Right atrium auricular region (tissue), 2 donors: ENCODE measurements around the gene RHBDD1. TPM values are rescaled to one million over a fixed set of nuclear protein-coding genes. Genes with fewer than 3 reads are reported as not detected.

Source experiments
- DNase-seq: peaks from one replicate; pipeline ENCODE4 v3.0.0-alpha.2; 2019; ENCODE audit warnings: low spot score
- H3K27ac ChIP-seq, 2 donors: fragments of 200-600 bp; sonication (generic); 1 replicate in 1 of 2; 2 replicates in 1 of 2; pipeline ENCODE4 v1.5.1; 2016 to 2019
- H3K27me3 ChIP-seq, 2 donors: fragments of 200-600 bp; sonication (generic); one replicate each; pipeline versions ENCODE4 v1.5.1 to v1.6.0; 2017 to 2019
- H3K36me3 ChIP-seq: fragments of 200-600 bp; sonication (generic); one replicate; pipeline ENCODE4 v1.5.1; 2016
- H3K4me1 ChIP-seq, 2 donors: fragments of 200-600 bp; sonication (generic); one replicate each; pipeline versions ENCODE4 v1.5.1 to v1.6.0; 2017 to 2019
- H3K4me3 ChIP-seq, 2 donors: fragments of 200-600 bp; sonication (generic); 1 replicate in 1 of 2; 2 replicates in 1 of 2; pipeline ENCODE4 v1.5.1; 2017 to 2019; ENCODE audit warnings: mild to moderate bottlenecking in 1 of 2, moderate library complexity in 1 of 2
- H3K9me3 ChIP-seq, 2 donors: fragments of 200-600 bp; sonication (generic); one replicate each; pipeline ENCODE4 v1.5.1; 2019
- CTCF ChIP-seq, 2 donors: fragments of 200-600 bp; sonication (generic); IDR thresholded peaks; one replicate each; pipeline ENCODE4 v1.5.1; 2019; ENCODE audit warnings: antibody characterized with exemption in 2 of 2
- total RNA-seq, 2 donors: library from RNA; depleted of rRNA; stranded (reverse); fragments of >200 nt; gene quantifications; one replicate each; pipeline ENCODE4 v1.1.0, GENCODE V29; 2016

RHBDD1 gene
- total RNA-seq, 2 donors from 2014 or later, result 12.3 to 16.1 TPM

GRCh38 chr2:226890286-226890685, 54.4 kb downstream of the RHBDD1 start:
- peaks cover 0 to 18% of the 10 kb centered on the region in 2 donors for H3K4me1 ChIP-seq
- H3K27me3 ChIP-seq, result no peaks in the 10 kb centered on the region
- H3K9me3 ChIP-seq, result no peaks in the 10 kb centered on the region
- no peaks in the 10 kb centered on the region for H3K36me3 ChIP-seq
- no peak overlapping the region for H3K4me3 ChIP-seq
- H3K27ac ChIP-seq, result no peak overlapping the region
- no peak for DNase-seq
- no peak for TF ChIP-seq CTCF (IDR thresholded peaks at IDR 0.05)

GRCh38 chr2:226891780-226892590, 56.1 kb downstream of the RHBDD1 start:
- Histone ChIP-seq H3K4me3 (no peak overlapping the region), H3K36me3 (no peaks in the 10 kb centered on the region), H3K4me1 (peaks cover 0 to 21% of the 10 kb centered on the region in 2 donors), H3K27me3 (no peaks in the 10 kb centered on the region), H3K9me3 (no peaks in the 10 kb centered on the region), H3K27ac (no peak overlapping the region)
- DNase-seq, result no peak
- no peak for TF ChIP-seq CTCF (IDR thresholded peaks at IDR 0.05)

- H3K27ac ChIP-seq, result no peak overlapping the region
- no peak for DNase-seq
- no peak for TF ChIP-seq CTCF (IDR thresholded peaks at IDR 0.05)
These were observed 56.9 kb downstream of the RHBDD1 start for GRCh38 chr2:226892729-226893128.

GRCh38 chr2:226893216-226893615, 57.4 kb downstream of the RHBDD1 start:
- no peak overlapping the region for H3K27ac ChIP-seq
- H3K27me3 ChIP-seq, result no peaks in the 10 kb centered on the region
- H3K9me3 ChIP-seq, result no peaks in the 10 kb centered on the region
- no peak overlapping the region for H3K4me3 ChIP-seq
- H3K4me1 ChIP-seq, result peaks cover 0 to 21% of the 10 kb centered on the region in 2 donors
- no peaks in the 10 kb centered on the region for H3K36me3 ChIP-seq
- DNase-seq, result no peak
- TF ChIP-seq CTCF (IDR thresholded peaks at IDR 0.05), result no peak

More at GRCh38 chr2:226892729-226893128, 56.9 kb downstream of the RHBDD1 start:
- no peaks in the 10 kb centered on the region for H3K36me3 ChIP-seq
- H3K4me1 ChIP-seq, result peaks cover 0 to 21% of the 10 kb centered on the region in 2 donors
- no peaks in the 10 kb centered on the region for H3K9me3 ChIP-seq
- no peaks in the 10 kb centered on the region for H3K27me3 ChIP-seq
- no peak overlapping the region for H3K4me3 ChIP-seq

- no peak for DNase-seq
- no peaks in the 10 kb centered on the region for H3K36me3 ChIP-seq
- no peak overlapping the region for H3K4me3 ChIP-seq
- no peak for TF ChIP-seq CTCF (IDR thresholded peaks at IDR 0.05)
- H3K27ac ChIP-seq, result no peak overlapping the region
- H3K27me3 ChIP-seq, result no peaks in the 10 kb centered on the region
- peaks cover 0 to 21% of the 10 kb centered on the region in 2 donors for H3K4me1 ChIP-seq
- no peaks in the 10 kb centered on the region for H3K9me3 ChIP-seq
These were observed 58.9 kb downstream of the RHBDD1 start for GRCh38 chr2:226894752-226895151.
